Neural progenitor cell (in vitro differentiated cells): ENCODE data around the gene FXYD4. TPM values are rescaled to one million over a fixed set of nuclear protein-coding genes. Genes with fewer than 3 reads are reported as not detected.
"Not testable (repeated sequence)": the region's sequence is repeated elsewhere in the genome, so short reads cannot be mapped to it uniquely, and the experiment has no call there.

Source experiments
- DNase-seq: peaks from one replicate; pipeline ENCODE4 v3.0.0-alpha.2; 2016; ENCODE audit warnings: low spot score
- H2AFZ ChIP-seq: fragments of 200-600 bp; sonication (generic); replicated peaks from 2 replicates; pipeline ENCODE4 v1.6.1; 2016; ENCODE audit warnings: antibody characterized with exemption
- H3F3A ChIP-seq: fragments of 200-600 bp; sonication (generic); 2 replicates; pipeline ENCODE4 v1.6.1; 2016; ENCODE audit warnings: antibody characterized with exemption, low read depth
- H3K27ac ChIP-seq: fragments of 200-600 bp; sonication (generic); 2 replicates; pipeline ENCODE4 v1.5.1; 2016; ENCODE audit warnings: mild to moderate bottlenecking
- H3K27me3 ChIP-seq: fragments of 200-600 bp; sonication (generic); 2 replicates; pipeline ENCODE4 v1.6.1; 2016; ENCODE audit warnings: mild to moderate bottlenecking, moderate library complexity
- H3K36me3 ChIP-seq: fragments of 200-600 bp; sonication (generic); 2 replicates; pipeline ENCODE4 v1.5.1; 2016
- H3K4me1 ChIP-seq: fragments of 200-600 bp; sonication (generic); 2 replicates; pipeline ENCODE4 v1.6.1; 2016; ENCODE audit warnings: mixed run types
- H3K4me2 ChIP-seq: fragments of 200-600 bp; sonication (generic); 2 replicates; pipeline ENCODE4 v1.6.1; 2016
- H3K4me3 ChIP-seq: fragments of 200-600 bp; sonication (generic); 2 replicates; pipeline ENCODE4 v1.5.1; 2016
- H3K79me2 ChIP-seq: fragments of 200-600 bp; sonication (generic); 2 replicates; pipeline ENCODE4 v1.6.1; 2016; ENCODE audit warnings: low read depth
- H3K9ac ChIP-seq: fragments of 200-600 bp; sonication (generic); 2 replicates; pipeline ENCODE4 v1.6.1; 2016
- H3K9me3 ChIP-seq: fragments of 200-600 bp; sonication (generic); 2 replicates; pipeline ENCODE4 v1.5.1; 2016; ENCODE audit warnings: low read depth
- H4K20me1 ChIP-seq: fragments of 200-600 bp; sonication (generic); 2 replicates; pipeline ENCODE4 v1.6.1; 2016; ENCODE audit warnings: low read depth
- H3K27ac Mint-ChIP-seq: 3 replicates; pipeline ENCODE4 v1.8.0; 2021; ENCODE audit warnings: mixed read lengths
- H3K27me3 Mint-ChIP-seq: 2 replicates; pipeline ENCODE4 v1.8.0; 2022; ENCODE audit warnings: low read depth, mild to moderate bottlenecking, inconsistent platforms, moderate library complexity, mixed read lengths; ENCODE audit not compliant: insufficient read depth
- H3K36me3 Mint-ChIP-seq: 3 replicates; pipeline ENCODE4 v1.8.0; 2021; ENCODE audit warnings: mixed read lengths
- H3K4me1 Mint-ChIP-seq: 3 replicates; pipeline ENCODE4 v1.8.0; 2021; ENCODE audit warnings: mixed read lengths
- H3K4me3 Mint-ChIP-seq: 3 replicates; pipeline ENCODE4 v1.8.0; 2021; ENCODE audit warnings: mild to moderate bottlenecking, moderate library complexity, mixed read lengths
- H3K9me3 Mint-ChIP-seq: 3 replicates; pipeline ENCODE4 v1.8.0; 2020; ENCODE audit warnings: mixed read lengths
- EZH2 ChIP-seq: fragments of 200-600 bp; sonication (generic); IDR thresholded peaks from 2 replicates; pipeline ENCODE4 v1.6.1; 2017; ENCODE audit warnings: antibody characterized with exemption, mild to moderate bottlenecking, moderate library complexity
- EZH2phosphoT487 ChIP-seq: fragments of 200-600 bp; sonication (generic); IDR thresholded peaks from 2 replicates; pipeline ENCODE4 v1.6.1; 2017; ENCODE audit warnings: antibody characterized with exemption
- total RNA-seq: library from RNA; depleted of rRNA; stranded (reverse); fragments of >200 nt; gene quantifications from 2 replicates; pipeline ENCODE4 v1.2.3, GENCODE V29; 2015; ENCODE audit warnings: low replicate concordance
- TF ChIP-seq, protein P1 (sequence below): fragments of 200-600 bp; sonication (generic); IDR thresholded peaks from 2 replicates; pipeline ENCODE4 v1.5.1; 2017; ENCODE audit warnings: antibody characterized with exemption, mild to moderate bottlenecking

FXYD4 gene
- total RNA-seq, 1 donor from 2014 or later, result not detected

DNA sequence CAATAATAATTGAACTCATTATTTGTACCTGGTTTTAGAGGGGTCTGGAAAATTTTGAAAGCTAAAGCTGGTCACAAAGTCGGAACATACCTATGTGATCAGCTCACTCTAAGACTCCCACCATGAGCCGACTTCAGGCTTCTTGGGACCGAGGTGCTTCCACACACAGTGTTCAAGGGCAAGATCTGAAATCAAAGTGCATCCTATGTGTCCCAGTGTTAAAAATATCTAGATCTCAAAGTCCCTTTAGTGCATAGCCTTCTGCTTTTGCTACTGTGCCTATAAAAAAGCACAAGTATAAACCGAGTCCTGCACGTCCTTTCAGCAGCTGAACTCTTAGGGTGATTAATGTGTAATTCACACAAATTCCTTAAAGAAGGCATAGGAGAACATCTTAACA, 43.5 kb upstream of the FXYD4 start:
- Histone ChIP-seq H3K9ac (no peak overlapping the region), H3K79me2 (no peaks in the 10 kb centered on the region), H3F3A (peaks cover 6% of the 10 kb centered on the region), H3K36me3 (no peaks in the 10 kb centered on the region), H4K20me1 (no peaks in the 10 kb centered on the region), H3K9me3 (no peaks in the 10 kb centered on the region), H3K4me2 (no peak overlapping the region), H2AFZ (no peak overlapping the region), H3K27ac (no peak overlapping the region), H3K4me1 (peaks cover 9% of the 10 kb centered on the region), H3K27me3 (no peaks in the 10 kb centered on the region), H3K4me3 (no peak overlapping the region)
- Mint-ChIP-seq H3K4me3 (no peak overlapping the region), H3K9me3 (peaks cover 6% of the 10 kb centered on the region), H3K27ac (no peak overlapping the region), H3K36me3 (no peaks in the 10 kb centered on the region), H3K27me3 (peaks cover under 1% of the 10 kb centered on the region), H3K4me1 (peaks cover 9% of the 10 kb centered on the region)
- no peak for DNase-seq
- no peak for TF ChIP-seq EZH2
- TF ChIP-seq, protein P1, sequence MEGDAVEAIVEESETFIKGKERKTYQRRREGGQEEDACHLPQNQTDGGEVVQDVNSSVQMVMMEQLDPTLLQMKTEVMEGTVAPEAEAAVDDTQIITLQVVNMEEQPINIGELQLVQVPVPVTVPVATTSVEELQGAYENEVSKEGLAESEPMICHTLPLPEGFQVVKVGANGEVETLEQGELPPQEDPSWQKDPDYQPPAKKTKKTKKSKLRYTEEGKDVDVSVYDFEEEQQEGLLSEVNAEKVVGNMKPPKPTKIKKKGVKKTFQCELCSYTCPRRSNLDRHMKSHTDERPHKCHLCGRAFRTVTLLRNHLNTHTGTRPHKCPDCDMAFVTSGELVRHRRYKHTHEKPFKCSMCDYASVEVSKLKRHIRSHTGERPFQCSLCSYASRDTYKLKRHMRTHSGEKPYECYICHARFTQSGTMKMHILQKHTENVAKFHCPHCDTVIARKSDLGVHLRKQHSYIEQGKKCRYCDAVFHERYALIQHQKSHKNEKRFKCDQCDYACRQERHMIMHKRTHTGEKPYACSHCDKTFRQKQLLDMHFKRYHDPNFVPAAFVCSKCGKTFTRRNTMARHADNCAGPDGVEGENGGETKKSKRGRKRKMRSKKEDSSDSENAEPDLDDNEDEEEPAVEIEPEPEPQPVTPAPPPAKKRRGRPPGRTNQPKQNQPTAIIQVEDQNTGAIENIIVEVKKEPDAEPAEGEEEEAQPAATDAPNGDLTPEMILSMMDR, result no peak
- no peak for TF ChIP-seq EZH2phosphoT487

- not testable (repeated sequence) for H3K27ac Mint-ChIP-seq, H3K27me3 Mint-ChIP-seq, DNase-seq, H3K36me3 Mint-ChIP-seq, H4K20me1 ChIP-seq, H3K36me3 ChIP-seq, H3K27me3 ChIP-seq, H3K27ac ChIP-seq, H3K9ac ChIP-seq, H3K4me1 ChIP-seq, H3K4me1 Mint-ChIP-seq, H3F3A ChIP-seq, H3K9me3 Mint-ChIP-seq, H2AFZ ChIP-seq, H3K4me3 ChIP-seq, H3K4me3 Mint-ChIP-seq, H3K9me3 ChIP-seq, H3K4me2 ChIP-seq, H3K79me2 ChIP-seq
Measured at GRCh38 chr10:43328810-43329209, 42.6 kb upstream of the FXYD4 start.

DNA sequence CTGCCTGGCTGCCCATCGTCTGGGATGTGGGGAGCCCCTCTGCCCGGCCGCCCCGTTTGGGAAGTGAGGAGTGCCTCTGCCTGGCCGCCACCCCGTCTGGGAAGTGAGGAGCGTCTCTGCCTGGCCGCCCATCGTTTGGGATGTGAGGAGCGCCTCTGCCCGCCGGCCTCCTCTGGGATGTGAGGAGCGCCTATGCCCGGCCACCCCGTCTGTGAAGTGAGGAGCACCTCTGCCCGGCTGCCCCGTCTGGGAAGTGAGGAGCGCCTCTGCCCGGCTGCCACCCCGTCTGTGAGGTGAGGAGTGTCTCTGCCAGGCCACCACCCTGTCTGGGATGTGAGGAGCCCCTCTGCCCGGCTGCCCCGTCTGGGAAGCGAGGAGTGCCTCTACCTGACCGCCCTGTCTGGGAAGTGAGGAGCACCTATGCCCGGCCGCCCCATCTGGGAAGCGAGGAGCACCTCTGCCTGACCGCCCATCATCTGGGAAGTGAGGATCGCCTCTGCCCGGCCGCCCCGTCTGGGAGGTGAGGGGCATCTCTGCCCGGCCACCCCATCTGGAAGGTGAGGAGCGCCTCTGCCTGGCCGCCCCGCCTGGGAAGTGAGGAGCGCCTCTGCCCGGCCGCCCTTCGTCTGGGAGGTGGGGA, 42.1 kb upstream of the FXYD4 start:
- not testable (repeated sequence) for H3K27ac ChIP-seq, H3K4me1 ChIP-seq, H3K27me3 ChIP-seq, H2AFZ ChIP-seq, H3K9ac ChIP-seq, H3K27me3 Mint-ChIP-seq, H3K9me3 Mint-ChIP-seq, H3K4me1 Mint-ChIP-seq, H3K79me2 ChIP-seq, H3K4me2 ChIP-seq, H3K36me3 Mint-ChIP-seq, H3K27ac Mint-ChIP-seq, H3K36me3 ChIP-seq, H4K20me1 ChIP-seq, DNase-seq, H3F3A ChIP-seq, H3K4me3 Mint-ChIP-seq, H3K4me3 ChIP-seq, H3K9me3 ChIP-seq

DNA sequence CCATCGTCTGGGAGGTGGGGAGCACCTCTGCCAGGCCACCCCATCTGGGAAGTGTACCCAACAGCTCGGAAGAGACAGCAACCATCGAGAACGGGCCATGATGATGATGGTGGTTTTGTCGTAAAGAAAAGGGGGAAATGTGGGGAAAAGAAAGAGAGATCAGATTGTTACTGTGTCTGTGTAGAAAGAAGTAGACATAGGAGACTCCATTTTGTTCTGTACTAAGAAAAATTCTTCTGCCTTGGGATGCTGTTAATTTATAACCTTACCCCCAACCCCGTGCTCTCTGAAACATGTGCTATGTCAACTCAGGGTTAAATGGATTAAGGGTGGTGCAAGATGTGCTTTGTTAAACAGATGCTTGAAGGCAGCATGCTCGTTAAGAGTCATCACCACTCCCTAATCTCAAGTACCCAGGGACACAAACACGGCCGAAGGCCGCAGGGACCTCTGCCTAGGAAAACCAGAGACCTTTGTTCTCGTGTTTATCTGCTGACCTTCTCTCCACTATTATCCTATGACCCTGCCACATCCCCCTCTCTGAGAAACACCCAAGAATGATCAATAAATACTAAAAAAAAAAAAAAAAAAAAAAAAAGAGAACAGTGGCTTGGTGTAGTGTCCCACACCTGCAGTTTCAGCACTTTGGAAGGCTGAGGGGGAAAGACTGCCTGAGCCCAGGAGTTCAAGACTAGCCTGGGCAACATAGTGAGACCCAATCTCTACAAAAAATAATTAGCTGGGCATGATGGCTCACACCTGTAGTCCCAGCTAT, 41.2 kb upstream of the FXYD4 start:
- H4K20me1 ChIP-seq, H3K4me3 ChIP-seq, H3K9me3 ChIP-seq, H3K79me2 ChIP-seq, H3K36me3 ChIP-seq, H3K4me2 ChIP-seq, H3K27me3 ChIP-seq, H3K27ac Mint-ChIP-seq, H3K27ac ChIP-seq, H3K4me1 Mint-ChIP-seq, H3K27me3 Mint-ChIP-seq, H3K9me3 Mint-ChIP-seq, H3K9ac ChIP-seq, H2AFZ ChIP-seq, H3K36me3 Mint-ChIP-seq, H3K4me1 ChIP-seq, DNase-seq, H3F3A ChIP-seq, H3K4me3 Mint-ChIP-seq: not testable (repeated sequence)

DNA sequence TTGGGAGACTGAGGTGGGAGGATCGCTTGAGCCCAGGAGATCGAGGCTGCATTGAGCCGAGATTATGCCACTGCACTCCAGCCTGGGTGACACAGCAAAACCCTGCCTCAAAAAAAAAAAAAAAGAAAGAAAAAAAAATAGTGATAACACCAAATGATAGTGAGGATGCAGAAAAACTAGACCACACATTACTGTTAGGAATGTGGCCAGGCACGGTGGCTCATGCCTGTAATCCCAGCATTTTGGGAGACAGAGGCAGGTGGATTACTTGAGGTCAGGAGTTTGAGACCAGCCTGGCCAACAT, 40.7 kb upstream of the FXYD4 start:
- not testable (repeated sequence) for H3K4me1 Mint-ChIP-seq, H3K4me2 ChIP-seq, H3K9me3 Mint-ChIP-seq, H3K79me2 ChIP-seq, DNase-seq, H3K9ac ChIP-seq, H3K27me3 Mint-ChIP-seq, H3K27me3 ChIP-seq, H3K36me3 ChIP-seq, H3F3A ChIP-seq, H3K4me3 ChIP-seq, H3K27ac Mint-ChIP-seq, H3K4me1 ChIP-seq, H2AFZ ChIP-seq, H3K27ac ChIP-seq, H3K4me3 Mint-ChIP-seq, H4K20me1 ChIP-seq, H3K36me3 Mint-ChIP-seq, H3K9me3 ChIP-seq
